SU-DHL-6 (cell line): Measurements from ENCODE around the gene CHD3.
A peak's percentile ranks its signal among the peaks of the same experiment; 100 is the strongest.

Experiments used
- H2AFZ ChIP-seq: fragments of 200-600 bp; sonication (generic); 2 replicates; pipeline ENCODE4 v1.6.1; 2014; ENCODE audit warnings: low read depth, mild to moderate bottlenecking, moderate library complexity, mixed read lengths, antibody characterized with exemption, low read length; ENCODE audit not compliant: severe bottlenecking
- H3F3A ChIP-seq: fragments of 200-600 bp; shearing (Covaris generic); 2 replicates; pipeline ENCODE4 v1.6.0; 2016; ENCODE audit warnings: antibody characterized with exemption, mild to moderate bottlenecking; ENCODE audit not compliant: insufficient read depth
- H3K27ac ChIP-seq: fragments of 200-600 bp; sonication (generic); 2 replicates; pipeline ENCODE4 v1.5.1; 2016; ENCODE audit warnings: low read depth, mild to moderate bottlenecking, low read length, moderate library complexity, mixed read lengths
- H3K27me3 ChIP-seq: fragments of 200-600 bp; sonication (generic), shearing (Covaris generic); 2 replicates; pipeline ENCODE4 v1.6.0; 2014; ENCODE audit warnings: mild to moderate bottlenecking, low read length
- H3K36me3 ChIP-seq: fragments of 200-600 bp; sonication (generic); 2 replicates; pipeline ENCODE4 v1.6.1; 2014; ENCODE audit warnings: mild to moderate bottlenecking, low read length, mixed read lengths
- H3K4me2 ChIP-seq: fragments of 300-600, 200-600 bp; shearing (Covaris generic), sonication (generic); 2 replicates; pipeline ENCODE4 v1.6.0; 2014; ENCODE audit warnings: low read length, low read depth, mild to moderate bottlenecking; ENCODE audit not compliant: poor library complexity, severe bottlenecking
- H3K4me3 ChIP-seq: fragments of 200-600 bp; sonication (generic); 2 replicates; pipeline ENCODE4 v1.5.1; 2014; ENCODE audit warnings: antibody characterized with exemption, low read length, mild to moderate bottlenecking, mixed read lengths; ENCODE audit not compliant: insufficient read depth, poor library complexity, severe bottlenecking
- H3K79me2 ChIP-seq: fragments of 200-600 bp; sonication (generic); 2 replicates; pipeline ENCODE4 v1.6.1; 2014; ENCODE audit warnings: mild to moderate bottlenecking, low read length, moderate library complexity; ENCODE audit not compliant: insufficient read depth
- H3K9ac ChIP-seq: fragments of 200-600 bp; sonication (generic); 2 replicates; pipeline ENCODE4 v1.7.0; 2014; ENCODE audit warnings: mild to moderate bottlenecking, low read length
- H3K9me2 ChIP-seq: fragments of 200-600 bp; sonication (generic); replicated peaks from 2 replicates; pipeline ENCODE4 v1.6.1; 2014; ENCODE audit warnings: low read length; ENCODE audit not compliant: insufficient read depth
- H3K9me3 ChIP-seq: fragments of 200-600 bp; sonication (generic); 2 replicates; pipeline ENCODE4 v1.6.1; 2014; ENCODE audit warnings: low read length, mixed read lengths; ENCODE audit not compliant: insufficient read depth
- H4K20me1 ChIP-seq: fragments of 200-600 bp; sonication (generic); 2 replicates; pipeline ENCODE4 v1.6.1; 2014; ENCODE audit warnings: low read depth, mild to moderate bottlenecking, antibody characterized with exemption, low read length, moderate library complexity, mixed read lengths
- CTCF ChIP-seq: fragments of 200-600 bp; sonication (generic); IDR thresholded peaks from one replicate; pipeline ENCODE4 v1.5.1; 2017; ENCODE audit warnings: antibody characterized with exemption, mild to moderate bottlenecking, low read length, moderate library complexity; ENCODE audit not compliant: insufficient read depth, poor library complexity, severe bottlenecking
- EZH2phosphoT487 ChIP-seq: fragments of 200-600 bp; sonication (generic), shearing (Covaris generic); conservative IDR thresholded peaks from 2 replicates; pipeline ENCODE4 v1.6.1; 2018; ENCODE audit warnings: mild to moderate bottlenecking, antibody characterized with exemption, low read length, moderate library complexity, mixed read lengths

CHD3 gene

GRCh38 chr17:7848739-7849129, 39.9 kb upstream of the CHD3 start:
- H3K9ac ChIP-seq: no peak overlapping the region
- H3K36me3 ChIP-seq: no peaks in the 10 kb centered on the region
- no peaks in the 10 kb centered on the region for H3K9me3 ChIP-seq
- no peaks in the 10 kb centered on the region for H3K27me3 ChIP-seq
- H2AFZ ChIP-seq: no peak overlapping the region
- no peaks in the 10 kb centered on the region for H3K9me2 ChIP-seq
- H4K20me1 ChIP-seq: no peaks in the 10 kb centered on the region
- H3F3A ChIP-seq: peaks cover 13% of the 10 kb centered on the region
- no peak overlapping the region for H3K4me3 ChIP-seq
- TF ChIP-seq CTCF (no peak), EZH2phosphoT487 (no peak)
- H3K27ac ChIP-seq: no peak overlapping the region
- H3K79me2 ChIP-seq: peaks cover 13% of the 10 kb centered on the region; the same call in 1 of the 2 replicates
- no peak overlapping the region for H3K4me2 ChIP-seq

GRCh38 chr17:7849130-7849750, 39.3 kb upstream of the CHD3 start:
- Histone ChIP-seq H3K9me3 (no peaks in the 10 kb centered on the region), H2AFZ (no peak overlapping the region), H3K4me2 (no peak overlapping the region), H3K4me3 (no peak overlapping the region), H3K27ac (no peak overlapping the region), H3K79me2 (peaks cover 9% of the 10 kb centered on the region; the same call in 1 of the 2 replicates), H3K27me3 (no peaks in the 10 kb centered on the region), H3K36me3 (no peaks in the 10 kb centered on the region), H3F3A (peaks cover 10% of the 10 kb centered on the region), H4K20me1 (no peaks in the 10 kb centered on the region), H3K9me2 (no peaks in the 10 kb centered on the region), H3K9ac (no peak overlapping the region)
- TF ChIP-seq CTCF: no peak
- TF ChIP-seq EZH2phosphoT487: no peak

- H3K4me2 ChIP-seq: peak overlapping the region; percentile 68
- H3K36me3 ChIP-seq: no peaks in the 10 kb centered on the region
- TF ChIP-seq EZH2phosphoT487 (no peak), CTCF (no peak)
- H3K9me3 ChIP-seq: no peaks in the 10 kb centered on the region
- no peak overlapping the region for H2AFZ ChIP-seq
- peaks cover 10% of the 10 kb centered on the region for H3F3A ChIP-seq
- no peaks in the 10 kb centered on the region for H3K27me3 ChIP-seq
- H3K9me2 ChIP-seq: no peaks in the 10 kb centered on the region
- no peaks in the 10 kb centered on the region for H4K20me1 ChIP-seq
- no peak overlapping the region for H3K4me3 ChIP-seq
- peak overlapping the region; percentile 61 for H3K9ac ChIP-seq
- peaks cover 8% of the 10 kb centered on the region; the same call in 1 of the 2 replicates for H3K79me2 ChIP-seq
- peak overlapping the region; percentile 65; the same call in 1 of the 2 replicates for H3K27ac ChIP-seq
These were observed 38.7 kb upstream of the CHD3 start for GRCh38 chr17:7849751-7850504.
